Stimulated activated CD8-positive, alpha-beta memory T cell treated with anti-CD3 and anti-CD28 coated beads, Interleukin-12 subunit alpha, Interleukin-12 subunit beta, amount 100 ng/mL, for 4 hours (primary cell): ENCODE data around the gene IDUA.
"Not testable (repeated sequence)": the region's sequence is repeated elsewhere in the genome, so short reads cannot be mapped to it uniquely, and the experiment has no call there.

Experiments used
- DNase-seq: peaks from one replicate; pipeline ENCODE4 v3.0.0-alpha.2; 2020; ENCODE audit warnings: low read depth

The IDUA gene

DNA sequence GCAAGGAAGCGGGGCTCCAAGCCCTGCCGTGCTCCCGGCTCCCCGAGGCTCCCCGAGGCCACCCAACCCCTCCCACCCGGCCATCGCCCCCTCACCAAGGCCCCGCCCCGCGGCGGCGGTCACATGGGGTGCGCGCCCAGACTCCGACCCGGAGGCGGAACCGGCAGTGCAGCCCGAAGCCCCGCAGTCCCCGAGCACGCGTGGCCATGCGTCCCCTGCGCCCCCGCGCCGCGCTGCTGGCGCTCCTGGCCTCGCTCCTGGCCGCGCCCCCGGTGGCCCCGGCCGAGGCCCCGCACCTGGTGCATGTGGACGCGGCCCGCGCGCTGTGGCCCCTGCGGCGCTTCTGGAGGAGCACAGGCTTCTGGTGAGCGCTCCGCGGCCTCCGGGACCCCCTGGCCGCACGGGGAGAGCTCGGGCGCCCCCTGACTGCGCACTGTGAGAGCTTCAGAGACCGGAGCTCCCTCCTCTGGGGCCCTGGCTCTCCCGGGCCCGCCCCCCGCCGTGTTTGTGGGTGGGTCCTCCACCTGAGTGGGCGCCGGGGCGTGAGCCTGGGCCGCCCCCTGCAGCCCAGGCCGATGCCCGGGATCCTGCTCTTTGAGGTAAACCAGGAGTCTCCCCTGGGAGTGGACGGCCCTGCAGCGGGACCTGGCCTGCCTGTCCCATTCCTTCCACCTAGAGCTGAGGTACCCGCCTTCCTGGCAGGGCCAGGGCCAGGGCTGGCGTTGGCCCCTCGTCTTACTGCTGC lies at the start of gene IDUA:
TSS of gene IDUA (plus strand) at position 166 of the 745 bp plus-strand sequence. CDS start at position 207, 41 bp downstream.
- peak; percentile 85 for DNase-seq

DNA sequence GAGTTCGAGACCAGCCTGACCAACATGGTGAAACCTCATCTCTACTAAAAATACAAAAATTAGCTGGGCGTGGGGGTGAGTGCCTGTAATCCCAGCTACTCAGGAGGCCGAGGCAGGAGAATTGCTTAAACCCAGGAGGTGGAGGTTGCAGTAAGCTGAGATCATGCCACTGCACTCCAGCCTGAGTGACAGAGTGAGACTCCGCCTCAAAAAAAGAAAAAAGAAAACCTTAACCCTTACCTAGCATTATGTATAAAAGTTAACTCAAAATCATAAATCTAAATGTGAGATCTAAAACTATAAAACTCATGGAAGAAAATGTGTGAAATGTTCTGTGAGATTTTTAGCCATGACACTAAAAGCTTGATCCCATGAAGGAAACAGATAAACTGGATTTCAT lies 47.3 kb upstream of the IDUA start:
- DNase-seq = not testable (repeated sequence)

DNA sequence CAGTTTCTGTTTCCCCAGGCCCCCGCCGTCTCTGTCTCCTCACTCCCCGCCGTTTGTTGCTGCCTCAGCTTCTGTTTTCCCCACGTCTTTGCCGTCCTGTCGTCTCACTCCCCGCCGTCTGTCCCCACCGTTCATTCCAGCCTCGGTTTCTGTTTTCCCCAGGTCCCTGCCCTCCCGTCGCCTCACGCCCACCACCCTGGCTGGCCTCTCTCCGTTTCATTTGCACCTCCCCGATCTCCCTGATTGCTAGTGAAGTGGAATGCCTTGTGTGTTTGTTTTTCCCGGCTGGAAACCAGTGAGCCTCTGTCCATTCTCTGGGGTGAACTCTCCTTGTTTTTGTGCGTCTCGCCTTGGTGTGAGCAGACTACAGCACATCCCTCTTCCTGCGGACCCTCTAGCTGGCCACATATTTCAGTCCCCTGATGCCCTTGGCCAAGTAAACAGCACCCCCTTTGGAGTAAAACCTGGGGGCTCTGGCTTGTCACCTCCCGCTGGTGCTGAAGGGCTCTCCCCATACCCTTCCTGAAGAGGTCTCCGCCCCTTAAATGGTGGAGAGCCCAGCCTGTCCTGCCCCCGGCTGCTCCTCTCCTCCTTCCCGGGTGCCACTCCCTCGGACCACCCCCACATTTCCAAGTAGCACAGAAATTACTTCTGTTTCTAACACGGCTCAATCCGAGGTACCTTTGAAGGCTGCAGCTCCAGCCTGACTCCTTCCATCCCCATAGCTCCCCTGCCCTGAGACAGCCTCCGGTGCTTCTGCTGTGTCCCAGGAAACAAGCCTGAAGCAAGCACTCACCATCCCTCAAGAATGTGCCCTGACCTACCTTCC lies 41.4 kb upstream of the IDUA start:
- DNase-seq = no peak

DNA sequence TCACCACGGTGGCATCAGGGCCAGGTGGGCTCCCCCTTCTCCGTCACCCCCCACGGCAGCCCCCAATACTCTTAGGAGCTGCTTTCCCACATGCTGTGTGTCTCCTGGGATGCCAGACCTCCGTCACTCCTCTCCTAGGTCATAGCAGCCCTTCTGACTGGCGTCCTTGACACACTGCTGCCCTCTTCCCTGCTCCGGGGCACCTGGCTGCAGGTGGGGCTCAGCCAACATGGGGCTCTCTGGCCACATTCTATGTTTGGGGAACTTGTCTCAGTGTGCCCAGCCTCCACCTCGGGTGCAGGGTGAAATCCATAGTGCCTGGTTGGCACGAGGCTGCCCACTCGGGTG lies 40.8 kb upstream of the IDUA start:
- DNase-seq = no peak

DNA sequence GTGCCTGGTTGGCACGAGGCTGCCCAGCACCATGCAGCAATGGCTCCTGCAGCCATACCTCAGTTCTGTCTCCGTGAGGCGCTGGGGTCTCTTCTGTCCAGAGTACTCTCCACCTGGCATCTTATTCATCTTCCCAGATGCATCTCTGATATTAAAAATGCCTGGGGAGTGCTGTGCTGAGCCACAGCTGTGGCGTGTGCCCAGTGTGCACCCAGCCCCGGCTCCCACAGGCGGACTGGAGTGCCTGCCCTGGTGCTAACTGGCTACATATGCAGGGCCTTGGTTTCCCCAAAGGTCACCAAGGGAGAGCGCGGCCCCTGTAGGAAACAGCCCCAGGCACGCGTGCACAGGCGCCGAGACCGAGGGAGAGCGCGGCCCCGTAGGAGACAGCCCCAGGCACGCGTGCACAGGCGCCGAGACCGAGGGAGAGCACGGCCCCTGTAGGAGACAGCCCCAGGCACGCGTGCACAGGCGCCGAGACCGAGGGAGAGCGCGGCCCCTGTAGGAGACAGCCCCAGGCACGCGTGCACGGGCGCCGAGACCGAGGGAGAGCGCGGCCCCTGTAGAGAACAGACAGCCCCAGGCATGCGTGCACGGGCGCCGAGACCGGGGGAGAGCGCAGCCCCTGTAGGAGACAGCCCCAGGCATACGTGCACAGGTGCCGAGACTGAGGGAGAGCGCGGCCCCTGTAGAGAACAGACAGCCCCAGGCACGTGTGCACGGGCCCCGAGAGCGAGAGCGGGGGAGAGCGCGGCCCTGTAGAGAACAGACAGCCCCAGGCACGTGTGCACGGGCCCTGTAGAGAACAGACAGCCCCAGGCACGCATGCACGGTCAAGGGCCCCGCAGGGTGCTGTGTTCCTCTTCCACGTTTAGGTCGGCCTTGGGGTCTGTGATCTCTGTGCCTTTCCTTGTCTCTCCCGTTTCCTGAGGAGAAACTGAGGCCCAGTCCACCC lies 40.0 kb upstream of the IDUA start:
- no peak for DNase-seq

DNA sequence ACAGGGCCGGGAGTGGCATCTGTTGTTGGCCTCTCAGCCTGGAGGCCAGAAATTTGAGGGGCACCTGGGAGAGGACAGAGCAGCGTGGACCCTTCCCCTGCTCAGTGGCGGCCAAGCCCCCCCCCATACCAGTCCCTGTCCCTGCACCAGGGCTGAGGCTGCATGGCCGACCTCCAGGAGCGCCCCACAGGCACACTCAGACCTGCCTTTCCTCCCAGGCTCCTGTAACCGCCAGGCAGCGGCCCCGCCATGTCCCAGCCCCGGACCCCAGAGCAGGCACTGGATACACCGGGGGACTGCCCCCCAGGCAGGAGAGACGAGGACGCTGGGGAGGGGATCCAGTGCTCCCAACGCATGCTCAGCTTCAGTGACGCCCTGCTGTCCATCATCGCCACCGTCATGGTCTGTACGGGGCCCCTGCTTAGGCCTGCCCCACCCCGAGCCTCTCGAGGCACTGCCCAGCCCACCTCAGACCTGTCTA lies 39.3 kb upstream of the IDUA start:
- no peak for DNase-seq

DNA sequence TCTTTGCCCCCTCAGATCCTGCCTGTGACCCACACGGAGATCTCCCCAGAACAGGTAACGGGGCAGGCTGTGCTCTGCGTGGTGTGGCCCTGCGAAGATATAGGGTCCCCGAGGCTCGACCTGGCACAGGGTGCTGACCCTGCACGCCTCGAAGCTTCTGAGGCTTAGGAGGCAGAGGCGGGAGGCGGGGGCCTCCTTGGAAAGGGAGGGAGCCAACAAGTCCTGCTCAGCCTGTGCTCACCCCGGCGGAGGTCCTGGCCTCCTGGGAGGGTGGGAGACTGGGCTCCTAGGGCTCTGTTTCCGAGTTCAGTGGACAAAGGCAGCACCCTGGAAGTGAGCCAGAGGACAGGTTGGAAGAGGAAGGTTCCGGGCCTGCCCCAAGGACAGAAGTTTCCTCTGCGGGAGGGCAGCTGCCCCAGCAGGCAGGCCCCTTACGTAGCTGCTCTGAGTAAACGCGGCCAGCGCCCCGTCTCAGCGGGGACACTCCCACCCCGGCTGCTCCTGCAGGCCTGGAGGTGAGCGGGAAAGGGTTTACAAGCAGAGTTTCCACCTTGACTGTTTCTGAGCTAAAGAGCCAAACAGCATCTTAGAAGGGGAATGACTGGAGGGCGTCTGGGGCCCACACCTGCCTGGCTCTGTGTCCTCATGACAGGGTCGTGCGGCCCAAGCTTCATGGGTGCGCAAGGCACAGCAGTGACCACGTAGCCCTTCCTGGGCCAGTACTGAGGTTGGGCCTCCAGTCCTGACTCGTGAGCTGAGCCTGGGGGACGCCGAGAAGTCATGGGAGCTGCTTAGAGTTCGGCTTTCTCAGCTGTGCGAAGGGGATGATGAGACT lies 38.5 kb upstream of the IDUA start:
- no peak for DNase-seq

DNA sequence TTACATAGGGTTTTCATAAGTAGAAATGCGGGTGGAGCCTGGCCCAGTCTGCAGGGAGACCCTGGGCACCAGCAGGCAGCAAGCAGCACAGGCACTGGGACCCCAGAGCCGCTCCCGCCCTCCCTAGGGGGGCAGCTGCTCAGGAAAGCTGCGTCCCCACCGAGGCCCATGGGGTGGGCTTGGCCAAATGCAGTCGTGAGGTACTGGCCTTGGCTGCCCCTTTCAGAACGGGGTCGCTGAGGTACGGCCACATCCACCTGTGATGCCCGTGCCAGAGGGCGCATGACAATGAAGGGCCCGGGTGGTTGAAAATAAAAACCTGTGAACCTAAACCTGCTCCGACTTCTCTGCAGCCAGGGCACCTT lies 37.9 kb upstream of the IDUA start:
- no peak for DNase-seq

DNA sequence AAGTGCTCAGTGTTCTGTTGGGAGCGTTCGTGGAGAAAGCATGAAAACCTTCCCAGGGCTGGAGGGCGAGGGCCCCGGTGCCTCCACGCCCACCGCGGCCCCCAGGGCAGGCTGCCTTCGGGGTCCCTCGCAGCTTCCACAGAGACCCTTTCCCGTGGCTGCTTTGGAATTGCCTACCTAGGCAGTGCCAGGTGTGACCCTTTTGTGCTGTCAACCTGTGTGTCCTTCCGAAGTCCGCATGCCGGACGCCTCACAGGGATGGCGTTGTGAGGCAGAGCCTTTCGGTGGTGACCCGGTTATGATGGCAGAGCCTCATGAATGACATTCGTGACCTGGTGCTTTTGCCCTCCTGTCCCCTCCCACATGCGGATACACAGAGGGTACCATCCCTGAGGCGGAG lies 37.2 kb upstream of the IDUA start:
- DNase-seq = no peak

DNA sequence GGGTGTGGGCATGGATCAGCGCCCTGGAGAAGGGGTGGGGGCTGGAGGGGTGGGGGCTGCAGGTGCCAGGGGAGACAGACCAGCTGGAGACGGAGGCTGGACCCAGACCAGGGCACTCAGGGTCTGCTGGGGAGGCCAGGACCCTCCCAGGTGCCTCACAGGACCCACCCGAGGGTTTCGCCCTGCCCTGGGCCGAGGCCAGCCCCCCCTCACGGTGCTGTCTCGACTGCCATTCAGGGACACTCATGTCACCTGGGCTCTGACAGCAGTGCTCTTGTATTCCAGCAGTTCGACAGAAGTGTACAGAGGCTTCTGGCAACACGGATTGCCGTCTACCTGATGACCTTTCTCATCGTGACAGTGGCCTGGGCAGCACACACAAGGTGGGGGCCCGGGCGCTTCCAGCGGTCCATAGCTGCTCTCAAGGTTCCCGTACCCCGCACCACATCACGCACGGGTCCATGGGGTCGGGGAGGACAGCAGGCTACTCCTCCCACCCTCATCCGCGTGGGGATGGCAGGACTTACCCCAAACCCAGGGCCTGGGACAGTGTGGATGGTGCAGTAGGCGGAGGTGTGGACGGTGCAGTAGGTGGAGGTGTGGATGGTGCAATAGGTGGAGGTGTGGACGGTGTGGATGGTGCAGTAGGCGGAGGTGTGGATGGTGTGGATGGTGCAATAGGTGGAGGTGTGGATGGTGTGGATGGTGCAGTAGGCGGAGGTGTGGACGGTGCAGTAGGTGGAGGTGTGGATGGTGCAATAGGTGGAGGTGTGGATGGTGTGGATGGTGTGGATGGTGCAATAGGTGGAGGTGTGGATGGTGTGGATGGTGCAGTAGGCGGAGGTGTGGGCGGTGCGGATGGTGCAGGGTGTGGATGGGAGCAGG lies 36.5 kb upstream of the IDUA start:
- no peak for DNase-seq

DNA sequence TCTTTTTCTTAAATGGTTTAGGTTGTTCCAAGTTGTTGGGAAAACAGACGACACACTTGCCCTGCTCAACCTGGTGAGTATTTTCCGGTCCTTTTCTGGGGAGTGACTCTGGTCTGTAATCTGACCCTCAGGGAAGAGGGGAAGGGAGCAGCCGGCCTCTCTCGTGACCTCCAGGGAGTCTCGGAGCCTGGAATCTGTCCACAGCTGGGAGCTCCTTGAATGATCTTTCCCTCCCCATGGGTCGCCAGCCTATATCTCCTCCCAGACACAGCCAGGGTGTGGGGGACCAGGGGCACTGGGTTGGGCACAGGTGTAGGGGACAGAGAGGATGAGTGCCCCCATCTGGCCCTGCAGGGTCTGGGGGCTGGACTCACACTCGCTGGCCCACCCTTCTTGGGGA lies 35.7 kb upstream of the IDUA start:
- no peak for DNase-seq

DNA sequence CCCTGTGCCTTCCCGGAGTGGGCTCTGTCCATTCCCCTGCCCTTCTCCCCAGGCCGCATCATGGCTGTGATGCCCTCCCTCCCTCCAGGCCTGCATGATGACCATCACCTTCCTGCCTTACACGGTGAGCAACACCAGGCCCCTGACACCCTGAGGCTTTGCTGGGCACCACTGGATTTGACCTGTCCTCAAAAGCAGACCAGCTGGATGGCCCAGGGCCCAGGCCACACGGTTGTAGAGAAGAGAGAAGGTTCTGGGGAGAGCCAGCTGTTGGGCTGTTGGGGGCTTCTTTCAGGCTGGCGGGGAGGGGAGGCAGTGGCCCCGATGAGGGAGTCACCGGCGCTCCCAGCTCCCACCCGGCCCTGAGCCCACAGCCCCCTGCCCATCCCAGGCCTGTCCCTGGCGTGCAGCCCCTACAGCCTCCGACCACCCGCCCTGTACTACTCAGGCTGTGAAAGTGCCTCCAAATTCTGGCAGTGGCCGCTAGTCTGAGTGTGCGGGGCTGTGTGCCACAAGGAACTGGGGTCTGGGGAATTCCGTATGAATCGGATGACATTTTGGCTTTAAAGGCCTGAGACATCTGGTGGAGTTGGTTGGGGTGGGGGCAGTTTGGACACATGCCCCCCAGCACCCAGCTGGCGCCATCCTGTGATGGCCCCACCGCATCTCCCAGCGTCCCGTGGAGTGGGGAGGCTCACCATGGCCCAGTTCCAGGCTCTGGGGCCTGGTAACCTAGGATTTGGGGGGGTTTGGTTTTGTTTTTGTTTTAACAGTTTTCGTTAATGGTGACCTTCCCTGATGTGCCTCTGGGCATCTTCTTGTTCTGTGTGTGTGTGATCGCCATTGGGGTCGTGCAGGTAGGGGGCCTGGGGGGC lies 35.0 kb upstream of the IDUA start:
- no peak for DNase-seq

- DNase-seq = no peak
Measured at GRCh38 chr4:952881-953573, 33.8 kb upstream of the IDUA start.

GRCh38 chr4:953574-953915 lies 33.3 kb upstream of the IDUA start:
- no peak for DNase-seq

GRCh38 chr4:954211-955020 lies 32.4 kb upstream of the IDUA start:
- no peak for DNase-seq

GRCh38 chr4:955161-955921 lies 31.5 kb upstream of the IDUA start:
- DNase-seq = no peak

- DNase-seq = no peak
Measured at GRCh38 chr4:955931-956381, 30.9 kb upstream of the IDUA start.
